WI38 (cell line): ENCODE data around the gene TNFAIP2.

Source experiments
- H3K4me3 ChIP-seq: 2 replicates; pipeline ENCODE4 v1.5.1; 2011; ENCODE audit warnings: low read depth, mild to moderate bottlenecking, control low read depth, low read length
- CTCF ChIP-seq: IDR thresholded peaks from 2 replicates; pipeline ENCODE4 v1.5.1; 2012; ENCODE audit warnings: low read depth, mild to moderate bottlenecking, control low read depth, low read length

Gene TNFAIP2

DNA sequence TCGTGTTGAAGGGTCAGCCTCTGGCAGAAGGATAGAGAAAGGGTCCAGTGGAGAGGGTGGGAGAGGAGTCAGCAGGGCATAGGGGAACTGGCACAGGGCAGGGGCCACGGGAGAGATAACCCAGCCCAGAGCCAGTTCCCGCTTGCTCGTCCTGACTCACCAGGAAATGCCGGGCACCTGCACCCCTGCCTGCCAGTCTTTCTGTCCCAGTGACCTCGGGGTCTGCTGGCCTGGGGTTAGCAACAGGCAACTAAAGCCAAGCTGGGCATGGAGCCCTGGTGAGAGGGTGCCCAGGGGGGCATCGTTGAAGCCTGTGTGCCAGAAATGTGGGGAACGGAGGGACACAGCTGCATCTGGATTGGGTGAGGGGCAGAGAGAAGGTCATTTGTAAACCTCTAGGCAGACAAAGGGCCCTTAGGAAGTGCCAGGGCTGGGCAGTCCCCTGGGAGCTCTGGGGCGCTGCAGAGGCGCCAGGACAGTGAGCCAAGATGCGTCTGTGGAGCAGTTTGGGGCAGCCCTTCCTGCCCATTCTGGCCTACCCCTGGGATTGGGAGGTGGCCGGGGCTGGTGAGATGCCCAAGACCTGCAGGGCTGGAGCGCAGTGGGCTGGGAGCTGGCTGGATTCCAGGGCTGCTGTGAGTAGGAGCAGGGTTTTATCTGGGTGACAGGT lies 5.5 kb downstream of the TNFAIP2 start:
- H3K4me3 ChIP-seq, result no peak overlapping the region
- no peak for TF ChIP-seq CTCF

DNA sequence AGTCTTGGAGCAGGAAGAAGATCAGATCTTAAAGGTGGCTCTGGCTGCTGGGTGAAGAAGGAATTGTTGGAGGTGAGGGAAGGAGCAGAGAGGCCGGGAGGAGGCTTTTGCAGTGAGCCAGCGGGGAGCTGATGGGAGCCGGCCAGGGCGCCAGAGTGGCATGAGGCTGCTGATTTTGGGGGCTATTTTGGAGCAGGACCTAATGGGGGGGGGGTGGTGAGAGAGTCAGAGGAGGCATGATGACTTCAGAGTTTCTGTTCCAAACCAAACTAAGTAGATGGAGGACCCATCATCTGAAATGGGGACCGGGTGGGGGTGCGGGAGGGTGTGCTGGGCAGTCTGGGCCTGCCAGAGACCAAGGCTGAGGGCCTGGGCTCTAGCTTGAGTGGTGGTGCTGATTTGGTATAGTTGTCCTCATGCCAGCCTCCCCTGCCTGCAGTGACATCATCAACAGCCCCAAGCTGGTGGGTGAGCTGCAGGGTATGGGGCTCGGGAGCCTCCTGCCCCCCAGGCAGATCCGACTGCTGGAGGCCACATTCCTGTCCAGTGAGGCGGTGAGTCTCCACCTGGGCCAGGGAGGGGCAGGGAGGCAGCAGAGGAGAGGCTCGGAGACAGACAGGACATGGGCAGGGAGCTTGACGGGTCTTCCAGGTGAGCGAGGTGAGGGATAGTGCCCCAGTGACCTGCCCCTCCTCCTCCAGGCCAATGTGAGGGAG lies 6.2 kb downstream of the TNFAIP2 start:
- TF ChIP-seq CTCF, result no peak
- H3K4me3 ChIP-seq, result no peak overlapping the region

- H3K4me3 ChIP-seq, result no peak overlapping the region
- TF ChIP-seq CTCF, result no peak
Observed at GRCh38 chr14:103130017-103130764, 6.9 kb downstream of the TNFAIP2 start.

GRCh38 chr14:103130965-103131364 lies 7.7 kb downstream of the TNFAIP2 start:
- TF ChIP-seq CTCF, result no peak
- H3K4me3 ChIP-seq, result no peak overlapping the region

GRCh38 chr14:103131580-103131979 lies 8.3 kb downstream of the TNFAIP2 start:
- no peak for TF ChIP-seq CTCF
- no peak overlapping the region for H3K4me3 ChIP-seq

- H3K4me3 ChIP-seq, result no peak overlapping the region
- TF ChIP-seq CTCF, result no peak
Observed at GRCh38 chr14:103132381-103133209, 9.3 kb downstream of the TNFAIP2 start.
